ENCODE results near the gene CPM.

Gene CPM

DNA sequence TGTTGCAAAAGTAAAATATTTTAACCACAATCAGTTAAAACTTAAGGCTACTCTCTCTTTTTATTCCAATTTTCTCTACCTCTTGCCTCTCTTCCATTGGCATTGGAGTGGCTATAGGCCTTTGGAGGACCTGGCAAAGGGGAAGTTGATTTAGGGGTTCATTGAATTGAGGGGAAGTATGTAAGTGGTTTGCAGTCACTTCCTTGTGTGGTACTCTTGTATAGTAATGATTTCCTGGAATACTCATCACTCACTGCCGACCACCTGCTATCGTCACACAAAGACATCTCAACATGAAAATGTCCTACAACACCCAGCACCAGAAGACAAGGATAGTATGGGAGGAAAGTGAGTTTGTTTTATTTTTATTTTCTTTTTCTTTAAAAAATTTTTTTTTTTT lies 45.7 kb upstream of the CPM start:
- Histone ChIP-seq H3K79me2 (ENCODE audit: insufficient read depth, low read length) (no peaks in the 10 kb centered on the region), H3K36me3 (ENCODE audit: insufficient read depth, low read length) (no peaks in the 10 kb centered on the region), H4K20me1 (ENCODE audit: insufficient read depth, low read length, poor library complexity, severe bottlenecking) (no peaks in the 10 kb centered on the region), H2AFZ (ENCODE audit: low read length) (peak overlapping the region; percentile 63), H3K9me2 (replicated peaks; ENCODE audit: low read depth, low read length) (no peaks in the 10 kb centered on the region), H3K9ac (ENCODE audit: low read depth, low read length, poor library complexity, severe bottlenecking) (no peak overlapping the region), H3F3A (ENCODE audit: low read depth) (no peaks in the 10 kb centered on the region), H3K4me2 (ENCODE audit: low read depth, low read length, poor library complexity, severe bottlenecking) (peak overlapping the region; percentile 18), H3K4me1 (ENCODE audit: insufficient read depth, low read length, poor library complexity, severe bottlenecking) (peaks cover 8% of the 10 kb centered on the region), H3K27me3 (ENCODE audit: insufficient read depth, low read length, poor library complexity, severe bottlenecking) (no peaks in the 10 kb centered on the region), H3K9me3 (ENCODE audit: insufficient read depth, low read depth, low read length) (peaks cover 11% of the 10 kb centered on the region; the same call in 1 of the 2 replicates), H3K4me3 (ENCODE audit: low read length, poor library complexity, severe bottlenecking) (no peak overlapping the region)
- no peak for TF ChIP-seq EZH2phosphoT487 (IDR thresholded peaks at IDR 0.05; ENCODE audit: borderline replicate concordance)
- TF ChIP-seq, protein P1, sequence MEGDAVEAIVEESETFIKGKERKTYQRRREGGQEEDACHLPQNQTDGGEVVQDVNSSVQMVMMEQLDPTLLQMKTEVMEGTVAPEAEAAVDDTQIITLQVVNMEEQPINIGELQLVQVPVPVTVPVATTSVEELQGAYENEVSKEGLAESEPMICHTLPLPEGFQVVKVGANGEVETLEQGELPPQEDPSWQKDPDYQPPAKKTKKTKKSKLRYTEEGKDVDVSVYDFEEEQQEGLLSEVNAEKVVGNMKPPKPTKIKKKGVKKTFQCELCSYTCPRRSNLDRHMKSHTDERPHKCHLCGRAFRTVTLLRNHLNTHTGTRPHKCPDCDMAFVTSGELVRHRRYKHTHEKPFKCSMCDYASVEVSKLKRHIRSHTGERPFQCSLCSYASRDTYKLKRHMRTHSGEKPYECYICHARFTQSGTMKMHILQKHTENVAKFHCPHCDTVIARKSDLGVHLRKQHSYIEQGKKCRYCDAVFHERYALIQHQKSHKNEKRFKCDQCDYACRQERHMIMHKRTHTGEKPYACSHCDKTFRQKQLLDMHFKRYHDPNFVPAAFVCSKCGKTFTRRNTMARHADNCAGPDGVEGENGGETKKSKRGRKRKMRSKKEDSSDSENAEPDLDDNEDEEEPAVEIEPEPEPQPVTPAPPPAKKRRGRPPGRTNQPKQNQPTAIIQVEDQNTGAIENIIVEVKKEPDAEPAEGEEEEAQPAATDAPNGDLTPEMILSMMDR (conservative IDR thresholded peaks at IDR 0.05; ENCODE audit: low read length) = no peak

DNA sequence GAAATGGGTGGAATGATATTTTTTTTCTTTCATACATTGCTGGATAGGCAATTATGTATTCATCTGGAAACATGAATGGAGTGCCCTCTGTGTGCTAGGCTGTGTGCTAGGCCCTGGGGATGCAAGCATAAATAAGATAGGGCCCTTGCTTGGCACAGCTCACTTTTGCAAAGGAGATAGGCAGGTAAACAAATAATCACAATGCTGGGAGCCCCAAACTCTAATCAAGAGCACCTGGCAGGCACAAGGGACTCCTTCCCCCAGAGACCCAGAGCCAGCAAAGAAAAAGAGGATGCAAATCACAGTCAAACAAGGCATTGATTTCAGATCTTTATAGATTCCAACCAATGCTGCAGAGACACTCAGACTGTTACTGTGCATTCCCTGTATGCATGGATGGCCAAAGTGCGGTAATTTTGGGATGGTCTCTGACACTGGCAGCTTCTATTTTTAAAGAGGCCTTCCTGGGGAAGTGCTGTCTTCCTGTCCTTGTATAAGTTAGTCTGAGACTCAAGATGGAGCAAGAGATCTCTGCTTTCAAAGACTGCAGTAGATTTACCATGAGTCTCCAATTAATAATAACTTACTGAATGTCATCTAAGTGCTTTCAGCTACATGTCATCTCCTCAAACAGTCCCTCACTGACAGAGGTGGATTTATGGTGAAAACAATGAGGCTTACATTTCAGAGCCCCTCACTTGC lies 45.1 kb upstream of the CPM start:
- H3F3A ChIP-seq (ENCODE audit: low read depth) = no peaks in the 10 kb centered on the region
- peaks cover 8% of the 10 kb centered on the region for H3K4me1 ChIP-seq (ENCODE audit: insufficient read depth, low read length, poor library complexity, severe bottlenecking)
- H3K36me3 ChIP-seq (ENCODE audit: insufficient read depth, low read length) = no peaks in the 10 kb centered on the region
- H3K9me2 ChIP-seq (replicated peaks; ENCODE audit: low read depth, low read length) = no peaks in the 10 kb centered on the region
- no peaks in the 10 kb centered on the region for H4K20me1 ChIP-seq (ENCODE audit: insufficient read depth, low read length, poor library complexity, severe bottlenecking)
- H3K9me3 ChIP-seq (ENCODE audit: insufficient read depth, low read depth, low read length) = peaks cover 6% of the 10 kb centered on the region; the same call in 1 of the 2 replicates
- no peak overlapping the region for H3K4me3 ChIP-seq (ENCODE audit: low read length, poor library complexity, severe bottlenecking)
- no peaks in the 10 kb centered on the region for H3K27me3 ChIP-seq (ENCODE audit: insufficient read depth, low read length, poor library complexity, severe bottlenecking)
- peak overlapping the region; percentile 18 for H3K4me2 ChIP-seq (ENCODE audit: low read depth, low read length, poor library complexity, severe bottlenecking)
- TF ChIP-seq, protein P1 (conservative IDR thresholded peaks at IDR 0.05; ENCODE audit: low read length) = no peak
- no peak for TF ChIP-seq EZH2phosphoT487 (IDR thresholded peaks at IDR 0.05; ENCODE audit: borderline replicate concordance)
- H3K9ac ChIP-seq (ENCODE audit: low read depth, low read length, poor library complexity, severe bottlenecking) = no peak overlapping the region
- H3K79me2 ChIP-seq (ENCODE audit: insufficient read depth, low read length) = no peaks in the 10 kb centered on the region
- peak overlapping the region; percentile 63 for H2AFZ ChIP-seq (ENCODE audit: low read length)

DNA sequence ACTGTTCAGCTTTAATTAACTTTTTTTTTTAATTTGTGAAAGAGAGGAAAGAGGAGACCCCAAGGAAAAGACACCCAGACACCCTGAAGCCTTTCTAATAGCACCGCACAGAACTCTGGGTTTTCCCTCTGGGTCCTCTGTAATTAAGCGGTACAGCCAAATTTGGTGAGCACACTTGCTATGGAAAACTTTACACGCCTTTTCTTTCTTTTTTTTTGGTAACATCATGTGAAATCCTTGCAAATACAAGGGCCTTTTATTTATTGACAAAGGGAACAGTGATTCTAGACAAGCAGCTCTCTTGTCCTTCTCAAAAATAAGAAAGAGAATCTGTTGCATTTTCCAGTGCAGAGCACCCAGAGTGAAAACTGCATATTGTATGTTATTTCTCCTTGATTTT lies 44.4 kb upstream of the CPM start:
- TF ChIP-seq EZH2phosphoT487 (IDR thresholded peaks at IDR 0.05; ENCODE audit: borderline replicate concordance) = no peak
- TF ChIP-seq, protein P1 (conservative IDR thresholded peaks at IDR 0.05; ENCODE audit: low read length) = no peak
- peaks cover 1% of the 10 kb centered on the region; the same call in 1 of the 2 replicates for H3K9me3 ChIP-seq (ENCODE audit: insufficient read depth, low read depth, low read length)
- no peak overlapping the region for H2AFZ ChIP-seq (ENCODE audit: low read length)
- H3K36me3 ChIP-seq (ENCODE audit: insufficient read depth, low read length) = no peaks in the 10 kb centered on the region
- no peaks in the 10 kb centered on the region for H3F3A ChIP-seq (ENCODE audit: low read depth)
- H3K27me3 ChIP-seq (ENCODE audit: insufficient read depth, low read length, poor library complexity, severe bottlenecking) = no peaks in the 10 kb centered on the region
- H3K9ac ChIP-seq (ENCODE audit: low read depth, low read length, poor library complexity, severe bottlenecking) = no peak overlapping the region
- no peaks in the 10 kb centered on the region for H4K20me1 ChIP-seq (ENCODE audit: insufficient read depth, low read length, poor library complexity, severe bottlenecking)
- no peak overlapping the region for H3K4me2 ChIP-seq (ENCODE audit: low read depth, low read length, poor library complexity, severe bottlenecking)
- H3K9me2 ChIP-seq (replicated peaks; ENCODE audit: low read depth, low read length) = no peaks in the 10 kb centered on the region
- H3K4me3 ChIP-seq (ENCODE audit: low read length, poor library complexity, severe bottlenecking) = no peak overlapping the region
- no peaks in the 10 kb centered on the region for H3K79me2 ChIP-seq (ENCODE audit: insufficient read depth, low read length)
- peaks cover 8% of the 10 kb centered on the region for H3K4me1 ChIP-seq (ENCODE audit: insufficient read depth, low read length, poor library complexity, severe bottlenecking)

Measured in Loucy (cell line).